KOPT-K1 (cell line): ENCODE measurements around the gene P2RY14.

Experiments used
- H3K27ac ChIP-seq: fragments of 200-600 bp; sonication (generic); 2 replicates; pipeline ENCODE4 v1.5.1; 2016; ENCODE audit warnings: antibody characterized with exemption, mild to moderate bottlenecking, low read depth, low read length; ENCODE audit not compliant: poor library complexity, severe bottlenecking
- H3K36me3 ChIP-seq: fragments of 200-600 bp; sonication (generic); 2 replicates; pipeline ENCODE4 v1.5.1; 2017; ENCODE audit warnings: antibody characterized with exemption, mild to moderate bottlenecking, low read length, moderate library complexity; ENCODE audit not compliant: insufficient read depth
- H3K9me3 ChIP-seq: fragments of 200-600 bp; sonication (generic); 2 replicates; pipeline ENCODE4 v1.5.1; 2017; ENCODE audit warnings: antibody characterized with exemption, low read length, mild to moderate bottlenecking; ENCODE audit not compliant: insufficient read depth, poor library complexity, severe bottlenecking

The P2RY14 gene

DNA sequence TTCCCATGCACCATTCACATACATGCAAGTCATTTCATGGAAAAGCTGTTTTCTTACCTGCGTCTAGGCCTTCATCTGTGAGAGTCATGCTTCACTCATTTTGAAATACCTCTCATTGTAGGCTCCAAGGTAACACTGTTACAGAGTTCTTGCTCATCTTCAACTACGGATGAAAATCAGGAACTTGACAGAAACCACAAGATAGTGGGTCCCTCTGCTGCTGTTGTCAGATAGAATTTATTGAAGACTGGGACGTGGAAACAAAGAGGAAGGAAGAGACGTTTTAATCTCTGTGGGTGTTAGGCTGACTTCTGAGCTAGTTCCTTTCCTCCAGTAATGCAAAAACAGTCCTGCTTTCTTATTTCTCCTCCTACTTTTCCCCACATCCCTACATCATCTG lies at the start of gene P2RY14:
P2RY14 (minus strand) TSS at position 313 of the 400 bp plus-strand sequence. CDS start 64,226 bp downstream, outside the sequence.
- Histone ChIP-seq H3K36me3 (no peaks in the 10 kb centered on the region), H3K27ac (no peak within 1 kb of the TSS), H3K9me3 (no peaks in the 10 kb centered on the region)

DNA sequence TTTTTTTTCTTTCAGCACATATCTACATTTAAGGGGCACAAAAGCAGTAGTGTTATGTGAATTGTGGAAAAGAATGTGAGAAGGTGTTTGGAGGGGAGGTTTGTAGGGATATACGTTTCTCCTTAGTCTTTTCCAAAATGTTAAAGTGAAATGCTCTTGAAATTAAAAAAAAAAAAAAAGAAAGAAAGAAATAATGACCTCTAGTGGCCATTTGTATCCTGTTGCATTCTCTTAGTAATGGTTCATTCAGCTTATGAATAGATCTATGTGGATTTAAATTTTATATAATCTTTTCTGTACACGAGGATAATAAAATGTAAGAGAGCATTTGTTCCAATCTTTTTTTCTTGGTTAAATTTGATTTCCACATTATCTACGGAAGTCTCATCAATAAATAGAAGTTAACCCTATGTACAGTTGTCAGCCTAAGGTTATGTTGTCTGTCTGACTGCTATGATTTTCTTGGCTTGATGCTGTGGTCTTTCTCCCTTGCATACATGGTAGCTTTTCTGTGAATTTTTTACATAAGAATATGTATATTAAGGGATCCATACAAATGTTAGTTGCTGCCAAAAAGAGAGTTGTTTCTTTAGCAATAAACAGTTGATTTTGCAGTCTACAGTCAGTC lies 49.3 kb upstream of the P2RY14 start:
- Histone ChIP-seq H3K36me3 (no peaks in the 10 kb centered on the region), H3K27ac (no peak overlapping the region), H3K9me3 (no peaks in the 10 kb centered on the region)

DNA sequence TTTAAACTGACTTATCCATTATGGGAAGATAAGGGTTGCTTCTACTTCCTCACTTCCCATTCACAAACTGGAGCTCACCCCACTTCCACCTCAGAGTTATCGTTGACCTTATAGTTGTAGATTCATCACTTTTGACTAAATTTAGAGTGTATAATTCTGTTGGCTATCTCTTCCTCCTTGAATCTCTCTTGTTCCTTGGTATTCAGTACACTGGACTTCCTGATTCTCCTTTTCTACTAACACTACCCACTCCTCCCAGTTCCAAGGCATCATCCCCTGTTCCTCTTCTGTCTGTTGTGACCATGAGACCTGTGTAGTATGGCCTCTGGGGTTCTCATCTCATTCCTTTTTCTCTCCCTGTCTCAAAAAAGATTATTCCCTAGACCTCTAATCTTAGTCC lies 44.2 kb upstream of the P2RY14 start:
- no peaks in the 10 kb centered on the region for H3K9me3 ChIP-seq
- H3K27ac ChIP-seq, result no peak overlapping the region
- H3K36me3 ChIP-seq, result no peaks in the 10 kb centered on the region

DNA sequence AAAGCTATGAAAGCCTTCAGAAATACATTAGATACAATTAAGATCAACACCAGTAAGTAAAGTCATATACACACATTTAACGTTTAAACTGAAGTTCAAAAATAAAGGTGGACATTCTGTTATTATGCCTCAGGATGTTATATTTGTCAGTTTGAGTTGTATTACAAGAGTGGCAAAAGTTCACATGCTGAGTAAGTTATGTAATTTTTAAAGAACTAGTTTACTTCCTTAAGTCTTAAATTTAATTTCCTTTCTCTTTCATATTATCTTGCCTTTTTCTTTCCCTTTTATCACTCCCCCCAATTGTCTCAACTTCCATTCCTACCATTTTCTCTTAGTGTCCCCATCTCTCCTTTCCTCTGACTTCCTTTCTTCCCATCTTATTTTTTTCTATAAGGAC lies 43.2 kb upstream of the P2RY14 start:
- H3K36me3 ChIP-seq, result no peaks in the 10 kb centered on the region
- H3K27ac ChIP-seq, result no peak overlapping the region
- no peaks in the 10 kb centered on the region for H3K9me3 ChIP-seq

DNA sequence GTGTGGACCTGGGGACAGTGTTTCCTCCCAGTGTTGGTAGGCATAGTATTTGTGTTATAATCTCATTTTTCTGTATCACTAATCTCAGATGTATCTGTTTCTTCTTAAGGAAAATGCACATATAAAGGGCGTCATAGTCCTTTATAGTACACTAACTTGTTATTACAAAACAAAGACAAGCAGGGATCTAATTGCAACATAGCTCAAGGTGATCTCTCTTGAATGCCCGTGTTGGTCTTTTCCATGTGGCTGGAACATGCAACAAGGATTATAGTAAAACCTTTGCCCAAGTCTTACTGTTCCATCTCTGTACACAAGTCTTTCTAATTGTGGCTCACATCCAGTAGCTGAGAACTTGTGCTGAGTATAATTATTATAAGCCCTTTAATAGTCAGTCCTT lies 41.8 kb upstream of the P2RY14 start:
- H3K36me3 ChIP-seq, result no peaks in the 10 kb centered on the region
- H3K9me3 ChIP-seq, result no peaks in the 10 kb centered on the region
- no peak overlapping the region for H3K27ac ChIP-seq

DNA sequence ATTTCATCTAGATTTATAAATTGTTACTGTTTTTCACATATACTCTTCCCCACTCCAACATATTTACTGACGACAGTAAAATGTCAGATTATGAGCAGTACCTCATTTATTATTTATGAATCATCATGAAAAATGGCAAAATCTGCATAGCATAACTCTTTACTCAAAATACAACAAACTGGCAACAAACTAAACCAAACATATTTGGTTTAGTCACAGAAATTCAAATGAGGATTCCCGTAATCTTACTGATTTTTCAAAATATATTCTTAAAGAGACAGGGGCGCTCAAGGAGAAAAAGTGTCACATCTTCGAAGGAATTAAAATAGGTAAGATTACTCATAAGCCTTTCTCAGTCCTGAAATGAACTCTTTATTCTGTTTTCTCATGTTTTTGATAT lies 41.3 kb upstream of the P2RY14 start:
- no peaks in the 10 kb centered on the region for H3K36me3 ChIP-seq
- H3K9me3 ChIP-seq, result no peaks in the 10 kb centered on the region
- H3K27ac ChIP-seq, result no peak overlapping the region

DNA sequence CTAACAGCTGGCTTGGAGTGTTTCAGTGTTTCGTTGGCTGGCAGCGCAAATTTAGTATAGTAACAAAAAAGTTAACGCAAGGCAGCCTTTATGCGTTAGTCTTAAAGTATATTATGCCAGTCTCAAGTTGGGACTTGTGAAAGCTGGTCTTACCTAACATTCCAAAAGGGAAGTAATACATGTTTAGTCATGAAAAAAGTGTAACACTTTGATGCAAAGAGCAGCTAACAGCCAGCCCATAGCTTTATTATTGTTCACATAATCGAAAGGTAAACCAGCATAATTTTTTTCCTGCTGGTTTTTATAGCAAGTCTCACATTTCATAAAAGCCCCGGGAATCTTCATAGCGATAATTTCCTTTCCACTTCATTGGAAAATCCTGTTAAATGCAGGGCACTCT lies 40.6 kb upstream of the P2RY14 start:
- Histone ChIP-seq H3K27ac (no peak overlapping the region), H3K36me3 (no peaks in the 10 kb centered on the region), H3K9me3 (no peaks in the 10 kb centered on the region)

DNA sequence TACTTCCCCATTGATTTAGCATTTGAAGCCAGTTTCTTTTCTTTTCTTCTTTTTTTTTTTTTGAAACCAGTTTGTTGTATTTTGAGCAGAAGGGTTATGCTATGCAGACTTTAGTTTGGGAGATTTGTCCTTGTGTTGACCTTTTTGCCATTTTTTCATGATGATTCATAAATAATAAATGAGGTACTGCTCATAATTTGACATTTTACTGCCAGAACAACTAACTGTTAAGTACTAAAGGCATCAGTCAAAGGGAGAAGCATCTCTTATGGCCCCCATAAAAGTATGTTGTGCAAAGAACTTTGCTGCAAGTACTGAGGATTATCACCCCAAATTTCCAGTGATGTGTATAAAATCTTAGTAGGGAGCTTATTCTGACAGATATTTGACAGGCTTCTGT lies 40.0 kb upstream of the P2RY14 start:
- no peaks in the 10 kb centered on the region for H3K36me3 ChIP-seq
- no peak overlapping the region for H3K27ac ChIP-seq
- H3K9me3 ChIP-seq, result no peaks in the 10 kb centered on the region

DNA sequence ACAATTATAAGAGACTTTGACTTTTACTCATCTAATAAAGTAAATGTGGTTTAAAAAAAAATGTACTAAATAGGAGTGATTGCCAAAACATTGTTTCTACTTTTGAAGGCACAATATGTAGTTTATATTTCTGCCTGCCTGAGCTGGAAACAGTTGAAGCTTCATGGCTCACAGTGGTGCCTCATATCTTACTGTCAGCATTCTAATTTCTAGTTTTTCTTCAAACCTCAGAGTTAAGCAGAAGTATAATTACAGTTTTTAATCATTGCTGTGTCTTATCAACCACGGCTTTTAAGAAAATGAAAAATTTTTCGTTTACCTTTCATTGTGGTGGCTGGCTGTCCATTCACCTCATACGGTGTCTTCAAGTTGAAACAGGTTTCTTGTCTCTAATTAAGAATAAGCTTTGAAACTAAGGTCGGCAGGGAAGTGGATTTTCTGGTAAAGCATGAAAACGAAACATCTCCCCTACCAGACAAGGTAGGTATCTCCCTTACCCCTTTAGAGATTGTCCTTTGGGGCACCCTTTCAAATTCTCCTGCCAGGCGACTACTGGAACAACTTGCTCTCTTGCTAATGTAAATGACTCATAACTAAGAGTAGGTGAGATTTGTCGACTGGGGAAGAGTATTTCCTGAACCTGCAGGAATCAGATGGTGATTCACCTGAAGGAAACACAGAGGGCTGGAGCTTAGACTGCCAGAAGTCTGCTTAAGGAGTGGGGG lies 38.1 kb upstream of the P2RY14 start, which contains the start of gene GPR87:
GPR87 (minus strand) TSS at position 554 of the 725 bp plus-strand sequence. CDS start 16,720 bp downstream, outside the sequence.
- Histone ChIP-seq H3K27ac (no peak within 1 kb of the TSS), H3K36me3 (no peaks in the 10 kb centered on the region), H3K9me3 (no peaks in the 10 kb centered on the region)

DNA sequence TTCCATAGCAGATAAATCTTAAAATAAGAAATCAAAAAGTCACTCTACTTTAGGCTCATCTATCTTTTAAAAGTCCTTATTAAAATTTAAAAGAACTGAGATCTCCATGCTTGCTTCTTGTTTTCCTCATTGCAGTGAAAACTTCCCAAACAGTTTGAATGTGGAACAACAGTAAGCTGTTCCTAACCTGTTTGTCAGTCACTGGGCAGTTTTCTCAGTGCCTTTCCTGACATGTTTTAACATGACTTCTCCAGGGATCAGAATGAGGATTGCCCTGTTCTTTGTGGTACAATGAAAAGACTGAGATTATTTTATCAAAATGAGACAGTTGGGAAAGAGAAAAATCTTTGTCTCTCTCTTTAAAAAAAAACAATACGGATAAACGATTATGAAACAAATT lies 37.5 kb upstream of the P2RY14 start:
- H3K27ac ChIP-seq, result no peak overlapping the region
- no peaks in the 10 kb centered on the region for H3K9me3 ChIP-seq
- no peaks in the 10 kb centered on the region for H3K36me3 ChIP-seq

DNA sequence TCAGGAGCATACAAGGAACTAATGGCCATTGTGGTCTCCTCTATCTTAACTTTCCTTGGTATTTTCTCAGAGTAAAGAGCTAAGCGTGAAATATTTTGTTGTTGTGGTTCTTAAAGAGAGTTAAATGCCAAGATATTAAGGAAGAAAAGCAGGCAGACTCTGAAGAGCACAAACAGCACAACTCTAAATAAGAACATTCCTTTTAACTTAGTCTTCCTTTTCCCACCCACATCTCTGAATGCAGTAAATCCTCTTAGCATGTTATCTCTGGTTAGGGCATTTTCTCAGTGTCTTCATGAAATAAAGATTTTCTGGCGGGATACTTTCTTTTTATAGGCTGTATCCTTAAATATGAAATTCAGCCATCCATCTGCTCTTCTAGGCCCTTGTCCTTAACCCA lies 36.8 kb upstream of the P2RY14 start:
- no peak overlapping the region for H3K27ac ChIP-seq
- no peaks in the 10 kb centered on the region for H3K36me3 ChIP-seq
- no peaks in the 10 kb centered on the region for H3K9me3 ChIP-seq

DNA sequence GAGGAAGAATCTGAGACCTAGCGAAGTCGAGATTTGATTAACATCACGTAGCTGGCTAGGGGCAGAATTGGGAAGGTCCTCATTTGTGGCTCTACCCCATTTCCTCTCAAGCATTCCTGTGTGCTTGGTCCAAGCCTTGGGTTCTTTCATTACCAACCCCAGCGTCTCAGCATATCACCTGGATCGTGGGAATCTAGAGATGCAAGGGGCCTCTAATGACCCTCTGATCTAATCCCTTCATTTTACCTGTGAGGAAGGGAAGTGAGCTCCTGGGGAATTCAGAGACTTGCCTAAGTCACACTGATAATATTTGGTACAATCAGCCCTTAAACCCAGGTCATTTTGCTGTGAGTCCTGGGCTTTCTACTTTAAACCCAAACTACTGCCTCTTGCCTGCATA lies 36.3 kb upstream of the P2RY14 start:
- Histone ChIP-seq H3K27ac (no peak overlapping the region), H3K36me3 (no peaks in the 10 kb centered on the region), H3K9me3 (no peaks in the 10 kb centered on the region)

DNA sequence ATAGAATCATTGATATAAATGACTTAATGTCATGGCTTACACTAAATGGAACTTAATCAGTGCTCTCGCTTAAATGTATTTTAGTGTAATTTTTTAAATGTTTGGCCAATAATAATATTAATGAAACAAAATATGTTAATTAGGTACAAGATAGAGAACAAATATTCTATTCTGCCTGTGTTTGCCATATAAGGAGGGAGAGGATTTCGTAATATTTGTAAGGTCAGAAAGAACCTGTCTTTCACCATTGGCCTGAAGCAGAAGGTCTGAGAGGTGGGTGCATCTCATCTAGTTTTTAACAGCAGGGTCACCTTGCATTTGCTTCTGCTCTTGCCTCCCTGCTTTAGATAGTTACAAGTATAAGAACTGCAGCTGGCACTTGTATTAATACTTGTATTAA lies 35.8 kb upstream of the P2RY14 start:
- Histone ChIP-seq H3K9me3 (no peaks in the 10 kb centered on the region), H3K36me3 (no peaks in the 10 kb centered on the region), H3K27ac (no peak overlapping the region)

DNA sequence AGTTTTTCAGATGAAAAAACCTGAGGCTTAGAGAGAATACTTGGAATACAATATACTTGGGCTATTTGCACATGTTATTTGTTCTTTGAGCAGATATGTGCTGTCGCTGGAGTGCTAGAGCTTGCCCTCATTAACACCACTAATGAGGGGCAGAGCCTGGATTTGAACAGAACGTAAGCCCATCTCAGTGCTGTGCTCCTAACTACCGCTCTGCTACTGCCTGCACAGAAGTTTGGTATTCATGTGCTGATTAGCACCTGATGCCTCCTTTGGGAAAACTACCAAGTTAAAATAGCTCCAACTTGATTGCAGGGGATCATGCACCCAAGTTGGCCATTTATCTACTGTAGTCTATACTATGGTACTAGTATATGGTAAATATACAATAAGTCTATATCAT lies 34.6 kb upstream of the P2RY14 start:
- H3K36me3 ChIP-seq, result no peaks in the 10 kb centered on the region
- no peaks in the 10 kb centered on the region for H3K9me3 ChIP-seq
- no peak overlapping the region for H3K27ac ChIP-seq

DNA sequence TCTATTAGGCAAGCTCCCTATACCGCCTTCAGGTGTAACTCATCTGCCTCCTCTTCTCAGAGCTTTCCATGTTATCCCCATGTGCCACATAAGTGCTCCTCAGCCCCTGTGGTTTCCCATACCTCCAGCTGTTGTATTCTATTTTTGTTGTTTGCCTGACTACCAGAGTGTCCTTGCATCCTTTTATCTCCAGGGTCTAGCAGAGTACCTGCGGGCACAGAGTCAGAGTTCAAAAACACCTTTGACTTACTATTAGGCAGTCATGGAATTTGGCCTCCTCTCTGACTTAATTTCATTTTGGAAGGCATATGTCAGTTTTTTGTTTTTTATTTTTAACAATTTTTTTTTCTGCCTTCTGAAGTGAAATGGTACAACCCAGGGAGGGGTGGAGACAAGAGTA lies 31.2 kb upstream of the P2RY14 start:
- H3K9me3 ChIP-seq, result no peaks in the 10 kb centered on the region
- H3K27ac ChIP-seq, result no peak overlapping the region
- H3K36me3 ChIP-seq, result no peaks in the 10 kb centered on the region
